Sciatic nerve (tissue), 2 donors: ENCODE data around the gene SPINDOC. TPM values are rescaled to one million over a fixed set of nuclear protein-coding genes. Genes with fewer than 3 reads are reported as not detected.
"Not testable (repeated sequence)": the region's sequence is repeated elsewhere in the genome, so short reads cannot be mapped to it uniquely, and the experiment has no call there.

ENCODE experiments used
- ATAC-seq: fragments of 200-7000 bp; cut with Tn5 transposase; one replicate; pipeline ENCODE4 v1.9.1; 2020; ENCODE audit warnings: mild to moderate bottlenecking, moderate library complexity
- DNase-seq: peaks from one replicate; pipeline ENCODE4 v3.0.0-alpha.2; 2020; ENCODE audit warnings: low spot score
- intact Hi-C: fragments of 100-400 bp; cut with DNase I; formaldehyde crosslinking; loops from one replicate; pipeline ENCODE4 v1.14.2; 2022
- total RNA-seq: library from RNA; stranded (reverse); fragmentation: NEBNext Ultra II Directional; extraction: Animal tissue kit (Norgen Biotek cat#: 25700); gene quantifications from one replicate; pipeline ENCODE4 v1.2.1, GENCODE V29; 2021
- donor health status: DM: no; HTN: no; CAD: no.
- donor health status: DM: no; HTN: no; CAD: no.

The SPINDOC gene
- total RNA-seq, 1 donor from 2014 or later, result 16.0 TPM

DNA sequence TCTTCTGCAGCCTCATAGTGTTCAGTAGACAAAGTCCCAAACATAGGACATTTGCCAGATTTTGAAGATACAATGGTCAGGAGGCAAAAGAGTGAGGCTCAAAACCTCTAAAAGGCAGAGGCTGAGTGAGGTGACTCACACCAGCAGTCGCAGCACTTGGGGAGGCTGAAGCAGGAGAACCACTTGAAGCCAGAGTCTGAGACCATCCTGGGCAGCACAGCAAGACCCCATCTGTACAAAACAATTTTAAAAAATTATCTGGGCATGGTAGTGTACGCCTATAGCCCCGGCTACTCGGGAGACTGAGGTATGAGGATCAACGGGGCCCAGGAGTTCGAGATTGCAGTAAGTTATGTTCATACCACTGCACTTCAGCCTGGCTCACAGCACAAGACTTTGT, 30.5 kb upstream of the SPINDOC start:
- DNase-seq, result no peak
- intact Hi-C loops, result no loop called here
- ATAC-seq, result no peak

DNA sequence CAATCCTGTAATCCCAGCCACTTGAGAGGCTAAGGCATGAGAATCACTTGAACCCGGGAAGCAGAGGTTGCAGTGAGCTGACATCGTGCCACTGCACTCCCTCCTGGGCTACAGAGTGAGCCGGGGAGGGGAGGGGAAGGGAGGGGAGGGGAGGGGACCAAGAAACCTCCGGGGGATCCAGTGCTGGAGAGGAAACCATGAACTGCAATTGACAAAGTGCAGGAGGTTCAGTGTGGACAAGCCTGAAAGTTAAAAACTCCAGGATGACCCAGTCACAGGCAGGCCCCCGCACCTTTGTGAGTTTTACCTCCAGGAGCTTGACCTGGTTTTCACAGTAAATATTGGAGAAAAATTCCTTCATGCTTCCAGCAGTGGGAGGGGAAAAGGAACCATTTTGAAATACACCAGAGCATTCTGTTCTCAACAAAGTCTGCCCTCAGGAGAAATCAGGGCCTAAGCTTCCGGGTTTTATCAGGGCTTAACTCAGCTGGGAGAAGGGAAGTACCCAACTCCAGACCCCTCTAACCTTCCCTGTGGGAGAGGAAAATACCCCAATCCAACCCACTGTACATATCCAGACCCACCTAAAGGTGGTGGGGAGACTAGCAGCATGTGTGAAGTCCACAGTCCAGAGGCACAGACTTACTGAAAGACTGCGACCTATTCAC, 29.2 kb upstream of the SPINDOC start:
- intact Hi-C loops, result no loop called here
- ATAC-seq, result no peak

DNA sequence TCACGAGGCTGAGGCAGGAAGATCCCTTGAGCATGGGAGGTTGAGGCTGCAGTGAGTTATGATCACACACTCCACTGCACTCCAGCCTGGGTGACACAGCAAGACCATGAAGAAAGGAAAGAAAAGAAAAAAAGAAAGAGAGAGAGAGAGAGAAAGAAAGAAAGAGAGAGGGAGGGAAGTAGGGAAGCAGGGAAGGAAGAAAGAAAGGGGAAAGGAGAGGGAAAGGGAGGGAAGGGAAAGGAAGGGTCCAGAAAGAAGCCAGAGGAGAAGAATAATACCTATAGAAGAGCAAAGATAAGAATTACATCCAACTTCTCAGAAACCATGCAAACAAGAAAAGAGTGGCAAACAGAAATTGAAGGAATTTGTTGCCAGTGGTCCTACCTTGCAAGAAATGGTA, 27.4 kb upstream of the SPINDOC start:
- DNase-seq (no peak), ATAC-seq (no peak)
- intact Hi-C loops, result no loop called here

More for the DNA sequence above, 29.2 kb upstream of the SPINDOC start:
- DNase-seq, result no peak

GRCh38 chr11:63791495-63792167, 21.6 kb upstream of the SPINDOC start:
- intact Hi-C loops, result no loop called here
- ATAC-seq, result no peak

GRCh38 chr11:63793161-63793560, 20.1 kb upstream of the SPINDOC start:
- DNase-seq, result no peak
- ATAC-seq, result no peak
- intact Hi-C loops, result no loop called here

More at GRCh38 chr11:63791495-63792167, 21.6 kb upstream of the SPINDOC start:
- DNase-seq, result no peak

- no peak for ATAC-seq
- DNase-seq, result no peak
- intact Hi-C loops, result no loop called here
These were observed 18.2 kb upstream of the SPINDOC start for GRCh38 chr11:63795066-63795465.

DNA sequence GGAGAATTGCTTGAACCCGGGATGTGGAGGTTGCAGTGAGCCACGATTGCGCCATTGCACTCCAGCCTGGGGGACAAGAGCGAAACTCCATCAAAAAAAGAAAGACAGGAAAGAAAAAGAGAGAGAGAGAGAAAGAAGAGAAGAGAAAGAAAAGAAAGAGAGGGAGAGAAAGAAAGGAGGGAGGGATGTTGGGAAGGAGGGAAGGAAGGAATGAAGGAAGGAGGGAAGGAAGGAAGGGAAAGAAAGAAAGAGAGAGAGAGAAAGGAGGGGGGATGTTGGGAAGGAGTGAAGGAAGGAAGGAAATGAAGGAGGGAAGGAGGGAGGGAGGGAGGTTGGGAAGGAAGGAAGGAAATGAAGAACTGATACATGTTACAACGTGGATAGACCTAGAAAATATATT, 12.3 kb upstream of the SPINDOC start:
- intact Hi-C loops, result no loop called here
- DNase-seq, result no peak
- ATAC-seq, result no peak

- ATAC-seq (no peak), DNase-seq (no peak)
- intact Hi-C loops, result no loop called here
These were observed 10.4 kb upstream of the SPINDOC start for GRCh38 chr11:63802637-63803414.

GRCh38 chr11:63804259-63804658, 9.0 kb upstream of the SPINDOC start:
- ATAC-seq, result no peak
- intact Hi-C loops, result no loop called here

DNA sequence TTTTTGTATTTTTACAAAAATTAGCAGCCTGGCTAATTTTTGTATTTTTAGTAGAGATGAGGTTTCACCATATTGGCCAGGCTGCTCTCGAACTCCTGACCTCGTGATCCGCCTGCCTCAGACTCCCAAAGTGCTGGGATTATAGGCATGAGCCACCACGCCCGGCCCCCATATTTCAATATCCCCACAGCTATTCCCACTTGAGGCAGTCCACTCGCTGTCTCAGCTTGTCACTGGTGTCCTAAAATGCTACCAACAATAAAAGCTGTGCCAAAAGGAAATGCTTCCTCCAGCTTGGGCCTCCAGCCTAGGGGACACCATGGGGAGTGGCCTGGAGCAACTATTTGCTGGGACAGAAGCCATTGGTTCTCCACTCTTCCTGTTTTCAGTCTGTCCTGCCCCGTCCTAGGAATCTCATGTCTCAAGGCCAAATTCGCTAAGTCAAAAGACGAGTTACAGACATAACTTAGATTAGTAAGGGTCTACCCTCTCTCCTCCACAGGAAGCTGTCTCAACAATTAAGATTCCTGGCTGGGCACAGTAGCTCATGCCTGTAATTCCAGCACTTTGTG, 7.3 kb upstream of the SPINDOC start:
- no peak for DNase-seq
- no peak for ATAC-seq
- intact Hi-C loops, result no loop called here

More at GRCh38 chr11:63804259-63804658, 9.0 kb upstream of the SPINDOC start:
- DNase-seq, result no peak

- intact Hi-C loops, ATAC-seq, DNase-seq: not testable (repeated sequence)
These were observed 2.9 kb upstream of the SPINDOC start for GRCh38 chr11:63810383-63810782.

DNA sequence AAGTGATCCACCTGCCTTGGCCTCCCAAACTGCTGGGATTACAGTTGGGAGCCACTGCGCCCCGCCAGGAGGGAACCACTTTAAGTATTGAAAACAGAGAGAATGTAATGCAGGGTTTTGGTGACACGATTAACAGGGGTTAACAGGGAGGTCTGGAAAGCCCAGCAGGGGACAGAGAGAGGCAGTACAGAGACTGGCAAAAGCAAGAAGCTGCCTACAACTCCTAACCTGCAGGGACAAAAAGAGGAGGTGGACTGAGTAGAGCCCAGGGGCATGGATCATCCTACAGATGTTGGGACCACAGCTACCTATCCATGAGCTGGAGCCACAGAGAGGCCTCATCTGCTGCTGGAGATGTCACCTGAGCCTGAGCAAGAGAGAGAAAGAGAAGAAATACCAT, 1.7 kb upstream of the SPINDOC start:
- intact Hi-C loops, result no loop called here
- DNase-seq (no peak), ATAC-seq (no peak)

GRCh38 chr11:63813563-63814382, 517 bp downstream of the SPINDOC start:
- intact Hi-C loops, result no loop called here
- peak; percentile 65 for ATAC-seq
- peak; percentile 73 for DNase-seq

DNA sequence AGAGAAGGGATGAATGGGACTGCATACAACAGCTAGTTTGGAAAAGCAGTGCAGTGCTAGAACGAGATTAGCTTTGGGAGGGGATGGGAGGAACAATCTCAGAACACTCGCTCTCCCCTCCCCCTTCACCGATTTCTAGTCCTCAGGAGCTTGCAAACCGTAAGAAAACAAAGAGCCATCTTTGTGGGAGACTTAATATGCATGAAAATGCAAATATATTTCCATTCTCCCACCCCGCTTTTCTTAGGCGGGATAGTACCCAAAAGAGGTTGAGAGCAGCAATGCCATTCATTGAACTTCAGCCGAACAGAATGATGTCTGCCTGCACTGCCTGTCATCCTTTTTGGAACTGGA, 1.1 kb downstream of the SPINDOC start:
- no peak for ATAC-seq
- intact Hi-C loops, result no loop called here
- no peak for DNase-seq

DNA sequence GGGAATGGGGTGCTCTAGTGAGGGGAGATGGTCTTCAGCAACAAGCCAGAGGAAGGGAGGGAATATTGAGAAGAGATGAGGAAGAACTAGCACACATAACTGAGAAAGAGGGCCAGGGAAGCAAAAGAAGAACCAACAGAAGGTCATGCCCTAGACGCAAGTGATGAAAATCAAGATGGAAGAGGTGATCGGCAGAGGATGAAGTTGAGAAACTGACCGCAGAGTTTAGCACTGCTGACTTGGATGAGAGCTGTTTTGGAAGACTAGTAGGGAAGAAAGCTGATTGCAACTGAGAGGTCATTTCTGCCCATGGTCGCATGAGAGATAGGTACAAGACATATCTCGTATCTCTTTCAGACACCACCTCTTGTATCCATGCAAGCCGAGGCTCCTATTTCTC, 2.9 kb downstream of the SPINDOC start:
- intact Hi-C loops, result no loop called here
- no peak for DNase-seq
- no peak for ATAC-seq

GRCh38 chr11:63816732-63817131, 3.5 kb downstream of the SPINDOC start:
- no peak for ATAC-seq
- intact Hi-C loops, result no loop called here
- no peak for DNase-seq

DNA sequence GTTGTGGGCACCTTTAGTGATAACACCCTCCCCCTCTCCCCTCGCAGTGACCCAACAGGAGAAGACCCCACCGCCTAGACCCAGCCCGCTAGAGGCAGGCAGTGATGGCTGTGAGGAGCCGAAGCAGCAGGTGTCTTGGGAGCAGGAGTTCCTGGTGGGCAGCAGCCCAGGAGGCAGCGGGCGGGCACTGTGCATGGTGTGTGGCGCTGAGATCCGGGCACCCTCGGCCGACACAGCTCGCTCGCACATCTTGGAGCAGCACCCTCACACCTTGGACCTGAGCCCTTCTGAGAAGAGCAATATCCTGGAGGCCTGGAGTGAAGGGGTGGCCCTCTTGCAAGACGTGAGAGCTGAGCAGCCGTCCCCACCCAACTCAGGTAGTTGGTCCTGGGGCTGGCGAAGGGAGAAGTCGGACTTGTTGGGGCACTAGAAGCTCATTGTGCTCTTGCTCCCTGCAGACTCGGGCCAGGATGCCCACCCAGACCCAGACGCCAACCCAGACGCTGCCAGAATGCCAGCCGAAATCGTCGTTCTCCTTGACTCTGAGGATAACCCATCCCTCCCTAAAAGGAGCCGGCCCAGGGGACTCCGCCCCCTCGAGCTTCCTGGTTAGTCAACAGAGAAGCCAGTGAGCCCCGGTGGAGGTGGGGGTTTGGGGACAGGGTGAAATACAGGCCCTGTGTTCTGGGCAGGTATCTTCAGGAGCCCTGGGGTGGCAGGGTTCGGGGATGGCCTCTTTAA, 4.7 kb downstream of the SPINDOC start:
- DNase-seq (no peak), ATAC-seq (no peak)
- intact Hi-C loops, result no loop called here

GRCh38 chr11:63818609-63819008, 5.4 kb downstream of the SPINDOC start:
- no peak for DNase-seq
- intact Hi-C loops, result no loop called here
- ATAC-seq, result no peak
